IMR-90 (cell line): ENCODE results near the gene ERBB4. TPM values are rescaled to one million over a fixed set of nuclear protein-coding genes. Genes with fewer than 3 reads are reported as not detected.

Source experiments
- ATAC-seq: fragments of 200-7000 bp; cut with Tn5 transposase; 2 replicates; pipeline ENCODE4 v1.9.1; 2020; ENCODE audit warnings: low read depth, mild to moderate bottlenecking, moderate library complexity
- BruUV-seq: library from RNA; stranded (reverse); fragments of 400-500 nt; replicated peaks from 2 replicates; lab custom pipeline; 2021; lab: Mats Ljungman, UMichigan
- CTCF ChIA-PET: fragments of 300-600 bp; formaldehyde crosslinking; extraction: SDS; loops from one replicate; lab custom pipeline; 2021; ENCODE audit warnings: antibody characterized with exemption; lab: Yijun Ruan, JAX
- POLR2A ChIA-PET: fragments of 300-600 bp; sonication (Branson Sonifier 250); formaldehyde crosslinking; loops from one replicate; lab custom pipeline; 2022; ENCODE audit warnings: antibody characterized with exemption; ENCODE audit not compliant: unreplicated experiment; lab: Charles Lee
- DNase-seq: peaks from one replicate; pipeline ENCODE4 v3.0.0; 2013
- H2AFZ ChIP-seq: replicated peaks from 2 replicates; pipeline ENCODE3; 2013; ENCODE audit warnings: low read length, mild to moderate bottlenecking; ENCODE audit not compliant: poor library complexity
- H2AK5ac ChIP-seq: 2 replicates; pipeline ENCODE4 v1.6.1; 2013; ENCODE audit warnings: low read depth, low read length, inconsistent platforms
- H2AK9ac ChIP-seq: replicated peaks from 2 replicates; pipeline ENCODE3; 2013; ENCODE audit warnings: mild to moderate bottlenecking, low read depth, low read length, moderate library complexity; ENCODE audit not compliant: poor library complexity
- H2BK120ac ChIP-seq: 2 replicates; pipeline ENCODE4 v1.6.1; 2013; ENCODE audit warnings: low read depth, low read length, inconsistent platforms
- H2BK15ac ChIP-seq: 3 replicates; pipeline ENCODE4 v1.6.1; 2013; ENCODE audit warnings: low read depth, low read length, inconsistent platforms
- H2BK20ac ChIP-seq: 2 replicates; pipeline ENCODE4 v1.6.1; 2013; ENCODE audit warnings: low read depth, mild to moderate bottlenecking, inconsistent platforms, low read length, moderate library complexity
- H2BK5ac ChIP-seq: 2 replicates; pipeline ENCODE4 v1.6.1; 2013; ENCODE audit warnings: mild to moderate bottlenecking, low read depth, low read length, inconsistent platforms; ENCODE audit not compliant: poor library complexity, severe bottlenecking
- H3K14ac ChIP-seq: replicated peaks from 2 replicates; pipeline ENCODE4 v1.6.1; 2013; ENCODE audit warnings: low read depth, low read length, inconsistent platforms
- H3K18ac ChIP-seq: 2 replicates; pipeline ENCODE4 v1.6.1; 2013; ENCODE audit warnings: low read depth, low read length, control low read depth
- H3K23ac ChIP-seq: 2 replicates; pipeline ENCODE4 v1.6.1; 2013; ENCODE audit warnings: low read depth, low read length, inconsistent platforms
- H3K27ac ChIP-seq: 2 replicates; pipeline ENCODE4 v1.5.1; 2013; ENCODE audit warnings: mild to moderate bottlenecking, control low read depth, low read length; ENCODE audit not compliant: insufficient read depth
- H3K27me3 ChIP-seq: 2 replicates; pipeline ENCODE4 v1.6.1; 2013; ENCODE audit warnings: low read length; ENCODE audit not compliant: control insufficient read depth, insufficient read depth
- H3K36me3 ChIP-seq: 2 replicates; pipeline ENCODE4 v1.6.1; 2013; ENCODE audit warnings: low read length, mixed read lengths; ENCODE audit not compliant: control insufficient read depth, insufficient read depth
- H3K4ac ChIP-seq: 2 replicates; pipeline ENCODE4 v1.6.1; 2013; ENCODE audit warnings: low read depth, low read length, inconsistent platforms
- H3K4me1 ChIP-seq: 2 replicates; pipeline ENCODE4 v1.6.1; 2013; ENCODE audit warnings: low read length, mixed read lengths; ENCODE audit not compliant: control insufficient read depth, insufficient read depth
- H3K4me2 ChIP-seq: 2 replicates; pipeline ENCODE4 v1.6.1; 2013; ENCODE audit warnings: low read depth, mild to moderate bottlenecking, control low read depth, low read length, moderate library complexity
- H3K4me3 ChIP-seq: 2 replicates; pipeline ENCODE4 v1.5.1; 2013; ENCODE audit warnings: low read depth, mild to moderate bottlenecking, control low read depth, low read length, moderate library complexity; ENCODE audit not compliant: insufficient read depth
- H3K56ac ChIP-seq: 2 replicates; pipeline ENCODE4 v1.6.1; 2013; ENCODE audit warnings: low read length, inconsistent platforms; ENCODE audit not compliant: insufficient read depth; ENCODE audit errors: extremely low read depth
- H3K79me1 ChIP-seq, 2 experiments: 2 replicates each; pipeline ENCODE4 v1.6.1; 2013; ENCODE audit warnings: low read length in 2 of 2, inconsistent platforms in 1 of 2, low read depth in 1 of 2
- H3K9ac ChIP-seq: 2 replicates; pipeline ENCODE4 v1.6.1; 2013; ENCODE audit warnings: low read depth, low read length, control low read depth
- H3K9me1 ChIP-seq: 2 replicates; pipeline ENCODE4 v1.6.1; 2013; ENCODE audit warnings: low read length, inconsistent platforms; ENCODE audit not compliant: insufficient read depth
- H3K9me3 ChIP-seq: 2 replicates; pipeline ENCODE4 v1.6.1; 2013; ENCODE audit warnings: low read length; ENCODE audit not compliant: control insufficient read depth, insufficient read depth
- H4K20me1 ChIP-seq: 2 replicates; pipeline ENCODE4 v1.6.1; 2013; ENCODE audit warnings: low read length, inconsistent platforms; ENCODE audit not compliant: insufficient read depth
- H4K5ac ChIP-seq: 2 replicates; pipeline ENCODE4 v1.6.1; 2013; ENCODE audit warnings: mild to moderate bottlenecking, low read depth, low read length, control low read depth
- H4K8ac ChIP-seq, 2 experiments: 2 replicates each; pipeline ENCODE4 v1.6.1; 2013; ENCODE audit warnings: low read depth in 2 of 2, low read length in 2 of 2, control low read depth in 1 of 2, inconsistent platforms in 1 of 2
- H4K91ac ChIP-seq: 2 replicates; pipeline ENCODE4 v1.6.1; 2013; ENCODE audit warnings: low read depth, low read length, inconsistent platforms; ENCODE audit not compliant: insufficient read depth
- CHD1 ChIP-seq: IDR thresholded peaks from 2 replicates; pipeline ENCODE4 v1.6.1; 2012; ENCODE audit warnings: low read depth, low read length, improper control_type of control experiment
- FOS ChIP-seq: fragments of 150-350 bp; IDR thresholded peaks from 2 replicates; pipeline ENCODE4 v1.6.1; 2016; ENCODE audit warnings: low read depth, low read length
- MAFK ChIP-seq: IDR thresholded peaks from 2 replicates; pipeline ENCODE4 v1.6.1; 2012; ENCODE audit warnings: low read depth, low read length, improper control_type of control experiment
- RCOR1 ChIP-seq: IDR thresholded peaks from 2 replicates; pipeline ENCODE4 v1.6.1; 2012; ENCODE audit warnings: mild to moderate bottlenecking, low read length, improper control_type of control experiment; ENCODE audit not compliant: insufficient replicate concordance
- SMC3 ChIP-seq: fragments of 150-350 bp; IDR thresholded peaks from 2 replicates; pipeline ENCODE4 v1.6.1; 2016; ENCODE audit warnings: low read depth, mild to moderate bottlenecking, antibody characterized with exemption, low read length, moderate library complexity
- USF2 ChIP-seq: fragments of 150-350 bp; IDR thresholded peaks from 2 replicates; pipeline ENCODE4 v1.6.1; 2017; ENCODE audit warnings: mild to moderate bottlenecking, antibody characterized with exemption, low read length, low read depth
- WGBS, 2 experiments: methylation state at CpG; one replicate each; pipeline versions ENCODE4 v1.1.5 to v1.1.7; 2013; ENCODE audit warnings: missing lambda C conversion rate in 2 of 2; ENCODE audit not compliant: insufficient read length in 1 of 2; ENCODE audit errors: extremely low coverage in 2 of 2; 5-methylcytosine and 5-hydroxymethylcytosine counted together
- dilution Hi-C: fragments of 300-500 bp; cut with HindIII; formaldehyde crosslinking; loops from one replicate; pipeline ENCODE4 v1.14.3; 2018; ENCODE audit warnings: low sequenced_read_pairs; ENCODE audit not compliant: unreplicated experiment
- in situ Hi-C: fragments of 300-500 bp; cut with MboI; formaldehyde crosslinking; loops from 3 replicates; pipeline ENCODE4 v1.14.3; 2019; ENCODE audit warnings: low sequenced_read_pairs, inconsistent platforms, mixed read lengths
- intact Hi-C: fragments of 100-400 bp; cut with micrococcal nuclease; formaldehyde crosslinking; loops from 2 replicates; pipeline ENCODE4 v1.10.0; 2022
- polyA plus RNA-seq, 3 experiments: library from polyadenylated mRNA; depleted of rRNA; stranded (reverse); fragments of >200 nt; gene quantifications; 2 replicates each; pipeline ENCODE4 v1.2.3, GENCODE V29; 2012; ENCODE audit warnings: low replicate concordance in 1 of 3
- total RNA-seq: library from RNA; depleted of rRNA; stranded (reverse); fragments of >200 nt; gene quantifications from 2 replicates; pipeline ENCODE4 v1.2.3, GENCODE V29; 2012

Gene ERBB4
- total and polyA plus RNA-seq, 2 of the 4 experiments (the other 2 are of a cell fraction) = not detected

GRCh38 chr2:212050871-212051270, 487.7 kb downstream of the ERBB4 start:
- ChIA-PET POLR2A (no interaction called here), CTCF (no interaction called here)
- peak overlapping the region; percentile 51; the same call in 1 of the 2 replicates for H4K5ac ChIP-seq
- H2AK9ac ChIP-seq = no peak overlapping the region
- no peaks in the 10 kb centered on the region for H3K27me3 ChIP-seq
- H3K18ac ChIP-seq = peak overlapping the region; percentile 72; the same call in 1 of the 2 replicates
- intact Hi-C loops (no loop called here), in situ Hi-C loops (no loop called here), dilution Hi-C loops (no loop called here)
- peak overlapping the region; percentile 35 for H2BK5ac ChIP-seq
- H3K27ac ChIP-seq = peak overlapping the region; percentile 13; the same call in 1 of the 2 replicates
- peak overlapping the region; percentile 11; the same call in 1 of the 2 replicates for H4K91ac ChIP-seq
- WGBS, 2 experiments = 100% methylated on average over 1 of the region's 2 CpGs; no CpG with 5 or more reads in 1 of the 2 experiments
- H4K8ac ChIP-seq = peak overlapping the region in 1 of 2 experiments; percentile 85; a peak in 3 of 4 replicates
- DNase-seq (no peak), ATAC-seq (no peak)
- no peak overlapping the region for H3K4me3 ChIP-seq
- H3K4me1 ChIP-seq = peaks cover 10% of the 10 kb centered on the region
- H3K36me3 ChIP-seq = no peaks in the 10 kb centered on the region; the same call in 1 of the 2 replicates
- H3K79me1 ChIP-seq = no peaks in the 10 kb centered on the region
- peak overlapping the region; percentile 58; the same call in 1 of the 2 replicates for H2AK5ac ChIP-seq
- no TSS peak for BruUV-seq
- peaks cover 19% of the 10 kb centered on the region for H3K9me3 ChIP-seq
- H2BK20ac ChIP-seq = peak overlapping the region; percentile 77; the same call in 1 of the 2 replicates
- peak overlapping the region; percentile 96; the same call in 2 of the 3 replicates for H2BK15ac ChIP-seq
- no peaks in the 10 kb centered on the region for H4K20me1 ChIP-seq
- peak overlapping the region; percentile 75 for H2BK120ac ChIP-seq
- no peak overlapping the region for H3K56ac ChIP-seq
- H3K23ac ChIP-seq = peak overlapping the region; percentile 52; the same call in 1 of the 2 replicates
- H3K9ac ChIP-seq = no peak overlapping the region
- no peak overlapping the region for H3K4me2 ChIP-seq
- H3K9me1 ChIP-seq = no peaks in the 10 kb centered on the region
- TF ChIP-seq CHD1 = no peak
- no peak for TF ChIP-seq RCOR1
- no peak for TF ChIP-seq SMC3
- TF ChIP-seq USF2 = no peak
- TF ChIP-seq MAFK = no peak
- TF ChIP-seq FOS = no peak
- H3K4ac ChIP-seq = peak overlapping the region; percentile 54; the same call in 1 of the 2 replicates
- H2AFZ ChIP-seq = no peak overlapping the region
- H3K14ac ChIP-seq = 0 out of 2 replicates have a peak overlapping the region, but pooled peaks have one; percentile 31
